GM19324 (cell line): Measurements from ENCODE around the gene PRSS3.
"Not testable (repeated sequence)": the region's sequence is repeated elsewhere in the genome, so short reads cannot be mapped to it uniquely, and the experiment has no call there.

Experiments used
- ATAC-seq: cut with Tn5 transposase; IDR thresholded peaks from one replicate; pipeline ENCODE4 v1.9.1; 2021; ENCODE audit warnings: mild to moderate bottlenecking, moderate library complexity; ENCODE audit not compliant: unreplicated experiment, low FRiP score

The PRSS3 gene

GRCh38 chr9:33815781-33816180 is 20.4 kb downstream of the PRSS3 start:
- ATAC-seq = no peak

- ATAC-seq = peak; percentile 69
These were observed 21.2 kb downstream of the PRSS3 start, which contains the start of gene UBE2R2 for GRCh38 chr9:33816327-33817252. UBE2R2 (plus strand) TSS chr9:33817160; CDS start chr9:33817758, 598 bp downstream.

DNA sequence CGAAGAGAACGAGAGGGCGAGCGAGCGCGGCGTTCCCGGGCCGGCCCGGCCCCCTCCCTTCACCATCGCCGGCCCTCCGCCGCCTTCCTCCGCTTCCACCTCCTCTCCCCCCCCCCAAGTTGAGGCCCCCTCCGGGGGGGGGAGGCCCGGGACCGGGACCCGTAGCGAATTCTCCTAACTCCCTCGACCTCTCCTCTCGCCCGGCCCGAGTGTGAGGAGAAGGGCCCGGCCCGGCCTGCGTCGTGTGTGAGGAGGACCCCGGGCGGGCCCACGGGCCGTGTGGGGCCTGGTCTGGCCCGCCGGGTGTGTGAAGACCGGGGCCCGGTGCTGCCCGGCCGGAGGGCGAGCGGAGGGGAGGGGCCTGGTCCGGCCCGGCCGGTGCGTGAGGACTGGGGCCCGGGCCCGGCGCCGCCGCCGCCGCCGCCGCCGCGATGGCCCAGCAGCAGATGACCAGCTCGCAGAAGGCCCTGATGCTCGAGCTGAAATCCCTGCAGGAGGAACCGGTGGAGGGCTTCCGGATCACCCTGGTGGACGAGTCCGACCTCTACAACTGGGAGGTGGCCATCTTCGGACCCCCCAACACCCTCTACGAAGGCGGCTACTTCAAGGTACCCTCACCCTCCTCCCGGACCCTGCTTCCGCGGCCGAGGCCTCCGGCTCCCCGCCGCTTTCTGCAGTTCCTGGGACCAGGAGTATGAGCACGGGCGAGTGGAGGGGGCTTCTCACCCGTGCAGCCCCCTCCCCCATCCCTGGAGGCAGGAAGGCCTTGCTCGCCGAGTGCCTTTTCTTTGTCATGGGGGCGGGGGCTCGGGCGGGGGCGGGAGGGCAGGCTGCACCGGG is 22.2 kb downstream of the PRSS3 start:
- peak; percentile 35 for ATAC-seq

DNA sequence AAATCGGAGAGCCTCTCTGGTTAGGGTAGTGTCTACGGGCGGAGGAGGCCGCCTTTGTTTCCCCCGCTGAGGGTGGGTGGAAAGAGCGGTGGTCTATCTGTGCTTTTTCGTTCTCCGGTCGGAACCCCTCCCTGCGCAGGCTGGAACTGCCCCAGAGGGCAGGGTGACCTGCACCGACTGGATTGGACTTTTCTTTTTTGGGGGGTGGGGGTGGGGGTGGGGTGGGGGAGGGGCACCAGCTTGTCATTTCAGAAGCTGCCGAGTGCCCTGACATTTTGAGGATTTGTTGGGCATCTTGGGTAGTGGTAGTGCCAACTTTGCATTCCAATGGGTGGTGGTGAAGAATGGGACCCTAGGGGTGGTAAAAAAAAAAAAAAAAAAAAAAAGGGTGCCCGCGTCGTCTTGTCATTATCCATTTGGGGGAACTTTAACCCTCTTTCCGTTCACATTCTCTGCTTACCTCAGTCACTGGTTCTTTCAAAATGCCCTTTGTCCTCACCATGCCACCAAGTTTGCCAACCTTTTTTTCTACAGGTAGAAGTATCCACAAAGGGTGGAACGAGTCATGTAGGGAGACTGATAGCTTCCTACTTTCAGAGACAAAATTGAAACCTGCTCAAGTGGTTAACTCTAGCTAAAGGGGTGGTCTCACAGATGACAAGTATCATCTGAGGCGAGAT is 22.9 kb downstream of the PRSS3 start:
- no peak for ATAC-seq

- ATAC-seq = no peak
These were observed 23.6 kb downstream of the PRSS3 start for GRCh38 chr9:33818847-33819500.

GRCh38 chr9:33820231-33820745 is 24.9 kb downstream of the PRSS3 start:
- no peak for ATAC-seq

- no peak for ATAC-seq
These were observed 28.4 kb downstream of the PRSS3 start for GRCh38 chr9:33823801-33824200.

DNA sequence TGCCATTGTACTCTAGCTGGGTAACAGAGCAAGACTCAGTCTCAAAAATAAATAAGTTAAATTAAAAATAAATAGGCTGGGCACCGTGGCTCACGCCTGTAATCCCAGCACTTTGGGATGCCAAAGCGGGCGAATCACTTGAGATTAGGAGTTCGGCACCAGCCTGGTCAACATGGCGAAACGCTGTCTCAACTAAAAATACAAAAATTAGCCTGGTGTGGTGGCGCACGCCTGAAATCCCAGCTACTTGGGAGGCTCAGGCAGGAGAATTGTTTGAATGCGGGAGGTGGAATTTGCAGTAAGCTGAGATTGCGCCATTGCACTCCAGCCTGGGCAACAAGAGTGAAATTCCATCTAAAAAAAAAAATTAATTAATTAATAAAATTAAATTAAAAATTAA is 31.9 kb downstream of the PRSS3 start:
- ATAC-seq = not testable (repeated sequence)

DNA sequence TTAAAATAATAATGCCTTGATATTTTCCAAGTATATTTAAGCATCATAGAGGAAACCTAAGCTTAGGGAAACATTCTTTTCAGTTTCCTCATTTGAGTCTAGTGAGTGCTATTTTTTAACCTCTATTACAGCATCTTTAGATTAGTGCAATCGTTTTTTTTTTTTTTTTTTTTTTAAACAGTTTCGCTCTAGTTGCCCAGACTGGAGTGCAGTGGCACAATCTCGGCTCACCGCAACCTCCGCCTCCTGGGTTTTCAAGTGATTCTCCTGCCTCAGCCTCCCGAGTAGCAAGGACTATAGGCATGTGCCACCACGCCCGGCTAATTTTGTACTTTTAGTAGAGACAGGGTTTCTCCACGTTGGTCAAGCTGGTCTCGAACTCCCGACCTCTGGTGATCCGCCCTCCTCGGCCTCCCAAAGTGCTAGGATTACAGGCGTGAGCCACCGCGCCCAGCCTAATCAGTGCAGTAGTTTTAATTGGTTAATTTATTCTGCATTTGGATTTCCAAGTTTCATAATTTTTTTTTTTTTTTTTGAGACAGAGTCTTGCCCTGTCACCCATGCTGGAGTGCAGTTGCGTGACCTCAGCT is 34.4 kb downstream of the PRSS3 start:
- ATAC-seq = not testable (repeated sequence)

DNA sequence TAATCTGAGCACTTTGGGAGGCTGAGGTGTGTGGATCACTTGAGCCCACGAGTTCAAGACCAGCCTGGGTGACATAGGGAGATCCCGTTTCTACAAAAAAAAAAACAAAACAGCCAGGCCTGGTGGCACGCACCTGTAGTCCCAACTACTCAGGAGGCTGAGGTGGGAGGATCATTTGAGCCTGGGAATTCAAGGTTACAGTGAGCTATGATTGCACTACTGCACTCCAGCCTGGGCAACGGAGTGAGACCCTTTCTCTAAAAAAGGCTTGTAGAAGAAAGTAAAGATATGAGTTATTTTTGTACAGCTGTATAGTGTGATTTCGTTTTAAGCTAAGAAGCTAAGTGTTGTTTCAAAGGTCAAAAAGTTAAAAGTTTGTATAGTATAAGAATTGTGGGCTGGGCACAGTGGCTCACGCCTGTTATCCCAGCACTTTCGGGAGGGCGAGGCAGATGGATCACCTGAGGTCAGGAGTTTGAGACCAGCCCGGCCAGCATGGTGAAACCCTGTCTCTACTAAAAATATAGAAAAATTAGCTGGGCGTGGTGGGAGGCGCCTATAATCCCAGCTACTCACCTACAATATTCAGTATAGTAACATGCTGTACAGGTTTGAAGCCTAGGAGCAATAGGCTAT is 40.4 kb downstream of the PRSS3 start:
- no peak for ATAC-seq

GRCh38 chr9:33836261-33836660 is 40.9 kb downstream of the PRSS3 start:
- ATAC-seq = not testable (repeated sequence)

- ATAC-seq = no peak
These were observed 41.8 kb downstream of the PRSS3 start for GRCh38 chr9:33837138-33837537.

DNA sequence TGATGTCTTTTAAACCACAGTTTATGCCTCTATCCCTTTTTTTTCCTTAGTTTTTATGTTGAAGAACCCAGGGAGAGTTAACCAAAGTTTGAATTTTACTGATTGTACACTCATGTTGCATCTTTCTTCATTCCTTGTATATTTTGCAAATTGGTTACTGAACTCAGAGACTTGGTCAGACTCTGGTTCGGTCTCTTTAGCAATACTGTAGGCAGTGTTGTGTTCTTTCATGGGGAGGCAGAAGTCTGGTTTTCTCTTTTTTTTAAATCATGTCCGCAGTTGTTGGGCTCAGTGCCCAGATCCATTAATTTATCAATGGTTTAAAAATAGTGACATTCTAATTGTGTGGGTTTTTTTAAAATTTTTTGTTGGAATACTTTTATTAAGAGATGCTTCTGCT is 45.0 kb downstream of the PRSS3 start:
- no peak for ATAC-seq

DNA sequence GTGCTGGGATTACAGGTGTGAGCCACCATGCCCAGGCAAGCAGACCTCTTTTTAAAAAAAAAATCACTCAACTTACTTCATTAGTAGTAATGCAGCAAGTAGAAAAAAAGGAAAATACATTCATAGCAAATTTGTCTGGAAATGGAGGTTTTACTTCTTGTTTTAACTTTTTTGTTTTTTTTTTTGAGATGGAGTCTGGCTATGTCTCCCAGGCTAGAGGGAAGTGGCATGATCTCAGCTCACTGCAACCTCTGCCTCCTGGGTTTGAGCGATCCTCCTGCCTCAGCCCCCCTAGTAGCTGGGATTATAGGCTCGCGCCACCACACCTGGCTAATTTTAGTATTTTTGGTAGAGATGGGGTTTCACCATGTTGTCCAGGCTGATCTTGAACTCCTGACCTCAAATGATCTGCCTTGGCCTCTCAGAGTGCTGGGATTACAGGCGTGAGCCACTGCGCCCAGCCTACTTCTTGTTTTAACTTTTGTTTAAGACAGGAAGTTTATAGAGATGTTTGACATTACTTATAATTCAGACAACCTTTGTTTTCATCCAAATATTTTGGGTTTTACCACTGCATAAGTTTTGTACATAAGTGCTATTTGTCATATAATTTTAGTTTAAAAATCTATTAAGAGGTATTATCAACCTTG is 48.1 kb downstream of the PRSS3 start:
- ATAC-seq = no peak

DNA sequence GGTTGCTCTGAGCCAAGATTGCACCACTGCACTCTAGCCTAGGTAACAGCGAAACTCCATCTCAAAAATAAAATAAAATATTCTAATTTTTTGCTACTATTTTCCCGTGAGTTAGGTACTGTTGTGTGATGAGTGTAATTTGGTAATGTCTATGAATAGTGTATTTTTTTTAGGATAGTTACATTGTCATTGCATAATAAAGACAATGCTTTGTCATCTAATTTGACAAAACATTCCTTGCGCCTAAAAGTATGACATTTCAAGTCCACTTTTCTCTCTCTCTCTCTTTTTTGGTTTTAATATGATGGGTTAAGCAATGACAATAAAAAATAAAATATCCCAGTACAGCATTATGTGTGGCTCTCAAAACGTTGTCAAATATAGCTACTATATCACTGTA is 50.9 kb downstream of the PRSS3 start:
- ATAC-seq = no peak

- ATAC-seq = not testable (repeated sequence)
These were observed 52.5 kb downstream of the PRSS3 start for GRCh38 chr9:33847894-33848205.
